ENCODE results near the gene ROR1. TPM values are rescaled to one million over a fixed set of nuclear protein-coding genes. Genes with fewer than 3 reads are reported as not detected.

The ROR1 gene
- polyA plus RNA-seq, 1 experiment = 7.1 TPM

DNA sequence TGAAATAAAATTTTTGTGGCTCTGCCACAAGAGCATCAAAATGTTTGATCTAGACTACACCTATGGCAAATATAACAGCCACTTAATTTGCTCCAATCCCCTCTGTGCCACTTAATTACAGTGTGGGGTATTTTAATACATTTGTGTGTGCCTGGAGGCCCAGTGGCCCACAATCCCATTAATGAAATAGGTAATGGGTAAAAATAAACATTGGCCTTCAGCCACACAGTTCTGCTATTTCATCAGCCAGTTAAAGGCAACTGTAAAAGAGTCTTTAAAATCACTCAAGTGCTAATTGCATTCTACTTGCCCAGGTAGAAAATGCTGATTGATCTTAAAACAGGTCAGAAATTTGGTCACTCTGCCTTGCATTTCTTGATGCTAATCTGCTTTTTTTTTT is 278.0 kb downstream of the ROR1 start:
- H3K9me3 ChIP-seq (ENCODE audit: control insufficient read depth, insufficient read depth, low read length) = no peaks in the 10 kb centered on the region
- CTCF ChIA-PET = no interaction called here
- no peak overlapping the region for H3K4me3 ChIP-seq (ENCODE audit: low read depth, low read length)
- POLR2A ChIA-PET = no interaction called here
- no peaks in the 10 kb centered on the region for H3K27me3 ChIP-seq (ENCODE audit: control insufficient read depth, insufficient read depth, low read length)
- no peak overlapping the region for H3K27ac ChIP-seq (ENCODE audit: low read depth, low read length)
- DNase-seq (ENCODE audit: low read depth, low spot score) = no peak
- TF ChIP-seq, protein P1, sequence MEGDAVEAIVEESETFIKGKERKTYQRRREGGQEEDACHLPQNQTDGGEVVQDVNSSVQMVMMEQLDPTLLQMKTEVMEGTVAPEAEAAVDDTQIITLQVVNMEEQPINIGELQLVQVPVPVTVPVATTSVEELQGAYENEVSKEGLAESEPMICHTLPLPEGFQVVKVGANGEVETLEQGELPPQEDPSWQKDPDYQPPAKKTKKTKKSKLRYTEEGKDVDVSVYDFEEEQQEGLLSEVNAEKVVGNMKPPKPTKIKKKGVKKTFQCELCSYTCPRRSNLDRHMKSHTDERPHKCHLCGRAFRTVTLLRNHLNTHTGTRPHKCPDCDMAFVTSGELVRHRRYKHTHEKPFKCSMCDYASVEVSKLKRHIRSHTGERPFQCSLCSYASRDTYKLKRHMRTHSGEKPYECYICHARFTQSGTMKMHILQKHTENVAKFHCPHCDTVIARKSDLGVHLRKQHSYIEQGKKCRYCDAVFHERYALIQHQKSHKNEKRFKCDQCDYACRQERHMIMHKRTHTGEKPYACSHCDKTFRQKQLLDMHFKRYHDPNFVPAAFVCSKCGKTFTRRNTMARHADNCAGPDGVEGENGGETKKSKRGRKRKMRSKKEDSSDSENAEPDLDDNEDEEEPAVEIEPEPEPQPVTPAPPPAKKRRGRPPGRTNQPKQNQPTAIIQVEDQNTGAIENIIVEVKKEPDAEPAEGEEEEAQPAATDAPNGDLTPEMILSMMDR (IDR thresholded peaks at IDR 0.05; ENCODE audit: low read depth, low read length) = no peak

DNA sequence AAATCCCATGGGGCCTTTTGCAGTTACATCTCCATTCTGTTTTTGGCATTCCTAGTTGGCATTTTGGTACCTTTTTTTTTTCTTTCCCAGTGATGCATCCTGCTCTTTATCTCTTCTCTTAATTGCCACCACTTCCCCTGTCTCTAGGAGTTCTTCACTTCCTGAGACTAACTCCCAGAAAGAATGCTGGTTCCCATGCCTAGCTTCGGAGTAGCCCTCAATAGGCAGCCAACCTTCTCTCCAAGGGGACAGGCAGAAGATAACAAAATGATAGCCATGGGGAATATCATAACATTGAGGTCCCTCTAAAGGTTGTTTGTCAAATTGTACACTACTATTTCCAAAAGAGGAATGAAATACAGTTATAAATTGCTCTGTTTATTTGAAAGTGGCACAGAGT is 279.0 kb downstream of the ROR1 start:
- TF ChIP-seq, protein P1 (IDR thresholded peaks at IDR 0.05; ENCODE audit: low read depth, low read length) = no peak
- H3K4me3 ChIP-seq (ENCODE audit: low read depth, low read length) = no peak overlapping the region
- no peaks in the 10 kb centered on the region for H3K9me3 ChIP-seq (ENCODE audit: control insufficient read depth, insufficient read depth, low read length)
- no peak overlapping the region for H3K27ac ChIP-seq (ENCODE audit: low read depth, low read length)
- ChIA-PET POLR2A (no interaction called here), CTCF (no interaction called here)
- no peaks in the 10 kb centered on the region for H3K27me3 ChIP-seq (ENCODE audit: control insufficient read depth, insufficient read depth, low read length)
- no peak for DNase-seq (ENCODE audit: low read depth, low spot score)

DNA sequence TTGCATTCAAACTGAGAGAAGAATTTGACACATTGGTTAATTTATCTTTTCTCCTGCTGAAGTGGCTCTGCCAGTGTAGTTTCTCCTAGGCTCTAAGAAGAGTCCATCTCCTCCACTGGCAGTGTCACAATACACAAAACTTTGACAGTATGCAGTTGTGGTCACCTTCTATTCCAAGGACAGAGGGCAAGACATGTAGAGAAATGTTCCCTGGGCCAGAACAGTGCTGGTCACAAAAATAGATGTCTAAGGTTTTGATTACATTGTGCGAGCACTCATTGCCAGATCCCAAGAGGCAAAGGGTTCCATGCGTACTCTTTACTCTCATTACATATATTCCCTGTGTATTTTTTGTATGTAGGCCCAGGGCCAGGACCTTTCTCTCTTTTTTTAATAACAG is 281.5 kb downstream of the ROR1 start:
- Histone ChIP-seq H3K27me3 (ENCODE audit: control insufficient read depth, insufficient read depth, low read length) (no peaks in the 10 kb centered on the region), H3K27ac (ENCODE audit: low read depth, low read length) (no peak overlapping the region), H3K9me3 (ENCODE audit: control insufficient read depth, insufficient read depth, low read length) (no peaks in the 10 kb centered on the region), H3K4me3 (ENCODE audit: low read depth, low read length) (no peak overlapping the region)
- ChIA-PET CTCF (no interaction called here), POLR2A (no interaction called here)
- TF ChIP-seq, protein P1 (IDR thresholded peaks at IDR 0.05; ENCODE audit: low read depth, low read length) = no peak
- DNase-seq (ENCODE audit: low read depth, low spot score) = no peak

DNA sequence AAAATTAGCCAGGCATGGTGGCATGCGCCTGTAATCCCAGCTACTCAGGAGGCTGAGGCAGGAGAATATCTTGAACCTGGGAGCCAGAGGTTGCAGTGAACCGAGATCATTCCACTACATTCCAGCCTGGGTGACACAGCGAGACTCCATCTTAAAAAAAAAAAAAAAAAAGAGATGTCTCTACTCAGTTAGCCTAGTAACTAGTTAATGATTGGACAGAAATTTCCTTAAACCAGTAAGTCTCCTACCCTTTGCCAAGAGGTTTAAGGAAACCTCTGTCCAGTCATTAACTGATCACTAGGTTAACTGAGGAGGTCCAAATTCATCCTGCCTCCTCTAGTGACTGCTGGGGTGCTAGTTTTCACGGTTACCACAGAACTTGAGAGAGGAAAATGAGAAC is 285.7 kb downstream of the ROR1 start:
- POLR2A ChIA-PET = no interaction called here
- TF ChIP-seq, protein P1 (IDR thresholded peaks at IDR 0.05; ENCODE audit: low read depth, low read length) = no peak
- Histone ChIP-seq H3K9me3 (ENCODE audit: control insufficient read depth, insufficient read depth, low read length) (no peaks in the 10 kb centered on the region), H3K4me3 (ENCODE audit: low read depth, low read length) (no peak overlapping the region), H3K27me3 (ENCODE audit: control insufficient read depth, insufficient read depth, low read length) (no peaks in the 10 kb centered on the region), H3K27ac (ENCODE audit: low read depth, low read length) (no peak overlapping the region)
- CTCF ChIA-PET = no interaction called here
- DNase-seq (ENCODE audit: low read depth, low spot score) = no peak

DNA sequence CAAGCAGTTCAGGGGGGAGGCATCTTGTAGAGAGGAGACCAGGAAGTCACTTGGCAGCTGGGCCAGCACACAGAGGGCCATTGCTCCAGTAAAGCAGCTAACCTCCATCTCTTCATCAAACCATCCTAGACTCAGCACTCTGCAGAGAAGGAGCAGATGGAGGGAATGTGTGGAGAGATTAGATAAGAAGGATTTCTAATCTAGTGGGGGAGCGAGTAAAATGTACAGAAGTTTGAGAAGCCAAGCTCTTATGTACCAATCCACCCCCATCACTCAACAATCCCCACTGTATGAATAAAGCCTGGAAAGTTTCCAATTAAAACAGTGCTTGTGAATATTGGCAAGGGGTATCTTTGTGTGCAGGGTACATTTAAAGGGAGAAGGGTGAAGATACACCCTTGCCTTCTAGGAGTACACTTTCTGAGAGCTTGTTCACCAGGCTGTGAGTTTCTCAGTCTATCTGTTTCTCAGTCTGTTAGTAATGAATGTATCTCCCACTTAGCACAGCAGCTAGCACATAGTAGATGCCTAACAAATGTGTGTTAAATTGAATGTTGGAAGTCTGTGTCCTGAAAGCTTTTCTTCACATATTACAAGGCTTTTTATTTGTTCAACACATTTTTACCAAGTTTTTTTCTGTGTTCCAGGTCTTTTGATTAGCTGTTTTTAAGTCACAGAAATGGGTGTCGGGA is 286.9 kb downstream of the ROR1 start:
- H3K4me3 ChIP-seq (ENCODE audit: low read depth, low read length) = no peak overlapping the region
- H3K9me3 ChIP-seq (ENCODE audit: control insufficient read depth, insufficient read depth, low read length) = no peaks in the 10 kb centered on the region
- no peaks in the 10 kb centered on the region for H3K27me3 ChIP-seq (ENCODE audit: control insufficient read depth, insufficient read depth, low read length)
- ChIA-PET CTCF (interaction anchor here (1.6 kb wide), 1 partner anchor 76 kb away, joined by 4 read pairs; no protein-coding TSS in a partner anchor), POLR2A (no interaction called here)
- no peak for DNase-seq (ENCODE audit: low read depth, low spot score)
- TF ChIP-seq, protein P1 (IDR thresholded peaks at IDR 0.05; ENCODE audit: low read depth, low read length) = no peak
- no peak overlapping the region for H3K27ac ChIP-seq (ENCODE audit: low read depth, low read length)
